ENCODE data around the gene EFHC1. TPM values are rescaled to one million over a fixed set of nuclear protein-coding genes. Genes with fewer than 3 reads are reported as not detected.

EFHC1 gene
- total RNA-seq, 1 experiment from 2014 or later = 12.4 TPM

GRCh38 chr6:52409499-52409898 lies 10.6 kb upstream of the EFHC1 start:
- ATAC-seq (no peak), DNase-seq (ENCODE audit: low read depth, low spot score) (no peak)
- TF ChIP-seq YY1 (IDR thresholded peaks at IDR 0.05; ENCODE audit: extremely low read depth, insufficient replicate concordance, low read depth, low read length) (no peak), ZBTB33 (IDR thresholded peaks at IDR 0.05; ENCODE audit: extremely low read depth, insufficient replicate concordance, low read length) (no peak), ATF3 (IDR thresholded peaks at IDR 0.05) (no peak), JUND (IDR thresholded peaks at IDR 0.05) (no peak), RAD21 (IDR thresholded peaks at IDR 0.05; ENCODE audit: low read depth) (no peak), MAX (IDR thresholded peaks at IDR 0.05) (no peak), ELF1 (IDR thresholded peaks at IDR 0.05; ENCODE audit: borderline replicate concordance, low read depth) (no peak), SRF (IDR thresholded peaks at IDR 0.05; ENCODE audit: low read depth) (no peak), TCF7L2 (IDR thresholded peaks at IDR 0.05; ENCODE audit: borderline replicate concordance, extremely low read depth, insufficient read depth, insufficient read length) (no peak), CEBPB (IDR thresholded peaks at IDR 0.05; ENCODE audit: low read depth) (no peak), CTCF (IDR thresholded peaks at IDR 0.05 in 2 of 3, conservative IDR thresholded peaks at IDR 0.05 in 1 of 3; ENCODE audit: borderline replicate concordance in 1 of 3, insufficient read depth in 1 of 3, low read depth in 2 of 3, low read length in 2 of 3) (no peak)
- Histone ChIP-seq H3K36me3 (ENCODE audit: control insufficient read depth in 1 of 2, insufficient read depth in 2 of 2, low read length in 2 of 2) (no peaks in the 10 kb centered on the region), H3K9me3 (ENCODE audit: control insufficient read depth in 1 of 2, insufficient read depth in 1 of 2, low read depth in 1 of 2, low read length in 2 of 2) (no peaks in the 10 kb centered on the region), H3K4me2 (ENCODE audit: low read length) (no peak overlapping the region), H3K27me3 (ENCODE audit: insufficient read depth, low read length) (no peaks in the 10 kb centered on the region), H3K4me1 (ENCODE audit: control insufficient read depth in 1 of 2, insufficient read depth in 2 of 2, low read length in 2 of 2) (no peaks in the 10 kb centered on the region), H3K9ac (ENCODE audit: low read length) (no peak overlapping the region), H2AFZ (ENCODE audit: low read depth, low read length, poor library complexity, severe bottlenecking) (no peak overlapping the region), H4K20me1 (ENCODE audit: insufficient read depth) (no peaks in the 10 kb centered on the region), H3K79me2 (ENCODE audit: insufficient read depth, low read length) (no peaks in the 10 kb centered on the region), H3K27ac (ENCODE audit: low read depth, low read length) (no peak overlapping the region), H3K9me2 (ENCODE audit: insufficient read depth) (no peaks in the 10 kb centered on the region), H3K4me3 (replicated peaks in 1 of 2; ENCODE audit: low read depth in 1 of 2, low read length in 2 of 2) (no peak overlapping the region)
- ChIA-PET CTCF (interaction anchor here (1.1 kb wide), 1 partner anchor 243 kb away, joined by 3 read pairs; no protein-coding TSS in a partner anchor), POLR2A (no interaction called here), RAD21 (ENCODE audit: low non-redundant PET in 1 of 2, low total read pairs in 2 of 2, uncharacterized antibody in 2 of 2, unreplicated experiment in 2 of 2) (no interaction called here)
- no TSS peak for BruUV-seq (replicated peaks)
- intact Hi-C loops (cut with micrococcal nuclease) = loop anchor here (5.0 kb wide), 1 partner anchor 1073 kb away; no protein-coding TSS in a partner anchor

Measured in HCT116 (cell line).